Amniotic stem cell (primary cell): Measurements from ENCODE around the gene OR14I1.

Experiments
- DNase-seq: peaks from one replicate; lab custom pipeline; 2025; lab: John Stamatoyannopoulos, UW

OR14I1 gene

GRCh38 chr1:248702714-248703113, at the start of gene OR14I1:
Gene OR14I1 (minus strand): TSS chr1:248702766.
- DNase-seq = no peak

- DNase-seq = no peak
These were observed 49.1 kb upstream of the OR14I1 start for GRCh38 chr1:248751635-248752034.

GRCh38 chr1:248751142-248751541, 48.6 kb upstream of the OR14I1 start:
- DNase-seq = no peak

GRCh38 chr1:248750496-248750895, 47.9 kb upstream of the OR14I1 start:
- DNase-seq = no peak

DNA sequence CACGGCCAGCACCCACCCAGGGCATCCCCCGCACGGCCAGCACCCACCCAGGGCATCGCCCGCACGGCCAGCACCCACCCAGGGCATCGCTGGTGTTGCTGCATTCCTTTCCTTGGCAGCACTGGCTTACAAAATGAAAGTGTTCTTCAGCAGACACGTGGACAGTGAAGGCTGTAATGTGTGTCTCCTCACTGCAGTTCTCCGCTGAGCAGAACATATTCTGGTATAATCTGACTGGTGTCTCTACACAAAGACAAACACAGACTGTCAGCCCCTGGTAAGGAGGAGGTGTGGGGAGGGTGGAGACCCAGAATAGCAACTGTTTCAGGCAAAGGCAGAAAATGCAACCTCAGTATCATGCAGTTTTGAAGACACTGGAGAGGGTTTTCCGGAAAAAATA, 45.6 kb upstream of the OR14I1 start:
- no peak for DNase-seq

DNA sequence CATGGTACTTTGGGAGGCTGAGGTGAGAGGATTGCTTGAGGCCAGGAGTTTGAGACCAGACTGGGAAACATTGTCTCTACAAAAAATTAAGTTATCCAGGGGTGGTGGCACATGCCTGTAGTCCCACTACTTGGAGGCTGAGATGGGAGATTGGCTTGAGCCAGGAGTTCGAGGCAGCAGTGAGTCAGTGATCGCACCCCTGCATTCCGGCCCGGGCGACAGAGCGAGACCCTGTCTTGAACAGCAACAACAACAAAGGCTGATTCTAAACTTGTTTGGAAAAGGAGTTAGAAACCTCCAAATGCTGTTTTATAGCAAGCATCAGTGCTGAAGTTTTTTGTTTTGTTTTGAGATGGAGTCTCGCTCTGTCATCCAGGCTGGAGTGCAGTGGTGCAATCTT, 38.3 kb upstream of the OR14I1 start:
- no peak for DNase-seq

DNA sequence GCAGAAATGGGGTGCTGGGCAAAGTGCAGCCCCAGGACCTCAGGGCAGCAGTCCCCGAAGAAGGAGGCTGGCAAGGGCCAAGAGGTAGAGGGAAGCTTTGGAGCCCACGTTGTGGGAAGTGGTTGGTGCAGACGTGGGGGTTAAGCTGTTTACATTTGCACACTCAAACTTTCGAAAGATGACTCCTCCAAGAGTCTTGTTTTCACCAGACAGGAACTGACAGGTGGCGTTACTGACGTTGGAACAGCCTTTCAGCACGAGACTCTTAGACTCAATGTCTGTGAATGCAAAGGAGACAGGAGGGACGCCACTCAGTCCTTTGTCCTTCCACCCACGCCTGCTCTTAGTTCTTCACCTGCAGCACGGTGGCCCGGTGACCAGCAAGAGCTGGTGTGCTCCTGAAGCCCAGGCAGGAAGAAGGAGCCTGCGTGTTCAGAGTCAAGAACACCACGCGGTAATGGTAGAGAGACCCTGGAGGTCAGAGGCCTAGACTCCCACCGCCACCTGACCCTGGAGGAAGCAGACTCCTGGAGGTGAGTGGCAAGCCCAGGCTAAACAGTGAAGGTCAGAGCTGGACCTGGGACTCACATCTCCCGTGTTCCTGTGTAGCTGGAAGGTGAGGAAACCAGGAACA, 37.1 kb upstream of the OR14I1 start:
- DNase-seq = no peak

GRCh38 chr1:248737457-248737856, 34.9 kb upstream of the OR14I1 start:
- no peak for DNase-seq

DNA sequence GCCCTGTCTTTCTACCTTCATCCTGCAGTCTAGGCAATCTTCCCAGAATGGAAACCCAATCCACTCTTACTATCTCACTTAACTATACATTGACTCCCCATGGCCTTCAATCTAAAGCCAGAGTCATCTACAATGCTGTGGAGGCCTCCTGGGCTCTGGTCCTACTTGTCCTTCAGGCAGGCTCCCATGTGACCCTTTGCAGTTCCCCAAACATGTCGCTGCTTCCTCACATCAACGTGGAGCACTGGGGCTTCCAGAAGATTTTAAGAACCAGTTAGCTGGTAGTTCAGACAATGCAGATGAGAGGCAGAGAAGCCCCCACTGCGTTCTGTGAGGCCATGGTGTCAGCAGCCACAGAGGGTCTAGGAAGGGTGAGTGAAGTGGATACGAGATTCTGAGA, 34.4 kb upstream of the OR14I1 start:
- no peak for DNase-seq

- no peak for DNase-seq
These were observed 31.0 kb upstream of the OR14I1 start for GRCh38 chr1:248733566-248733965.

DNA sequence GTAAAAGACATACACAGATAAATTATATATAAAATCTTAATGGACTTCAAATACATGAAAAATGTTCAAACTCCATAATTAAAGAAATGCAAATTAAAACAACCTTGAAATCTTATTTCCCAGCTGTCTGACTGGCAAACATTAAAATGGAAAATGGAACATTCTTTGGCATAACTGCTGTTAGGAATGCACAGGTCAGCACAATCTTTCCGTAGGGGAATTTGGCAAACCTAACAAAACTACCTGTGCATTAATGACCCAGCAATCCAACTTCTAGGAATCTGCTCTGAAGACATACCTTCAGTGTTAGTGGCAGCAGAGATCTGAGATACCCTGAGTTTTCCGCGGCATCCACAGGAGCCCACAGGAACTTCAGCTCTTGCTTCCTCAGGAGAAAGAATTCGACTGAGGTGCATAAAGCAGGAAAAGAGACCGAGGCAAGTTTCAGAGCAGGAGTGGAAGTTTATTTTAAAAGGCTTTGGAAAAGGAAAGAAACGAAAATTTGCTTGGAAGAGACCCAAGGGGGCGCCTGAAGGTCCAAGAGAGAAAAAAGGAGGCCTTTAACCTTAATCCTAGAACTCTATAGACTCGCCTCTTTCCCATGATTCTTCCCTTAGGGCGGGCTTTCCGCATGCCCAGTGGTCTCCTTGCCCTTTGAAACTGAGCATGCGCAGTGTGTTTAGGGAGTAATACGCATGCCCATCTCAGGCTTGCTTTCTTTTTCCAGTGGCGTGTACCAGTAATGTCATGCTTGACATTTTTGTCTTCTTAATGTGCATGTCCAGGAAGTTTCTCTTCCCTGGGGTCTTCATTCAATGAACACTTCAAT, 28.2 kb upstream of the OR14I1 start:
- no peak for DNase-seq

DNA sequence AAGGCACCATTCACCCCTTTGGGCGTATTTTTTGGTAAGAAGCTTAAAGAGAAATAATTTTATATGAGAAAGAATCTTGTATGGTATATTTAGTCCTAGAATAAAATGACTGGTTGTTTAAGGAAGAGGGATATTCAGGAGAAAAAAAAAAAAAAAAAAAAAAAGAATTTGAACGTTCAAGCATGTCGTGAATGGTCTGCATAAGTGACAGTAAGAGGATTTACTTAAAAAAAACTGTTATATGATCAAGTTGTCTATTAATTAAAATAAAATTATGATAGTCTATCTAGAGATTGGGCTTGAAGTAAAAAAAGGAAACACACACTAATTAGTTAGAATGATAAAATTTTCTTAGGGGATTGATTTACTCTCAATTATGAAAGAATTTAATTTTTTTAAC, 11.7 kb upstream of the OR14I1 start:
- DNase-seq = no peak

- DNase-seq = no peak
These were observed 7.8 kb upstream of the OR14I1 start for GRCh38 chr1:248710305-248710900.

DNA sequence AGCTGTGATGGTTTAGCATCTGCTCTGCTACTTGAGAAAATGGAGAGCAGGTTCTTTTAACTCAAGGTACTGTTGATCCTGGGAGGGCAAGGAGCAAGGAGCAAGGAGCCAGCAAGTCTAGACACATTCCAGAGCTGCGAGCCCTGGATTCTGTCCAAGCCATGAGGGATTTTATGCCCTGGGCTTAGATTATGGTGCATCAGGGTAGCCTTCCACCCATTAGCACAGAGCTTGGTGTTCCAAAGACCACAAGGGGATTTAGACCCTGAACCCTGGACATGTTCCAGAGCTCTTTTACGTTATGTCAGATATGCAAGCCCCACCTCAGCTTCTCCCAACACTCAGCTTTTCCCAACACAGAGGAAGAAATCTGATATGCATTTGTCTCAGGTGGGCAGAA, 2.0 kb upstream of the OR14I1 start:
- DNase-seq = no peak

GRCh38 chr1:248703674-248704073, 1.1 kb upstream of the OR14I1 start:
- DNase-seq = no peak

GRCh38 chr1:248699099-248699498, 3.5 kb downstream of the OR14I1 start:
- DNase-seq = no peak

DNA sequence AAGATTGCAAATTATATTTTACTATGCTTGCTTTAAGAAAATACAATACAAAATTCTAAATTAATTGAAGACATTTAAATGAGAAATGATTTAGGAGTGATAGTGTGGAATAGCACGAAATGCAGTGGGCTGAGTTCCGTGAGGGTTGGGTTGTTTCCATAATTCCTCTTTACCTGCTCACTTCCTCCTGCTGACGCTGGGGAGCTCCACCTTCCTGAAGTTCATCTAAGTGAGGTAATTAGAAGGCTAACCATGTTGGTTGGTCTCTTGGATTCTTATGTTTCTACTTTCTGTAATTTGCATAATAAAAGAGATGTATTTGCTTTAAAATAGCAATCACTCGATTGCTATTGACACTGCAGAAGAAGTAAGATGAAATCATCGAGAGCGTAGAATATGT, 4.7 kb downstream of the OR14I1 start:
- DNase-seq = no peak

DNA sequence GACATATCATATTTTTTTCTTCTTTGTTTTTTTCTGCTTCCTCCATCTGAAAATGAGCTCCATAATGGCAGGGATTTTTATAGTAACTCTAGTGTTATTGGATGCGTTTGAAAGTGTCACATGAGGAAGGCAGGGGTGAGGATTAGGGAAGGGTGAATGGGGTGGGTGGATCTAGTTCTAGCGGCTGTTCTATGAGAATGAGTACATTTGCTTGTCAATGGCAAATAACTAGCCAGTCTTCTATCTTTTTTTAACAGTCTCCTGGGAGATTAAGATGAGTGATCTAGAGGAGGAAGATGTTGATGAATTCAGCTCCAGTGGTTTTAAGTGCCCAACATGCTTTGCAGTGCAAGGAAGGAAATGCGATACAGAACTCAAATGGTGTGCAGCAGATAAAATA, 5.8 kb downstream of the OR14I1 start:
- no peak for DNase-seq

DNA sequence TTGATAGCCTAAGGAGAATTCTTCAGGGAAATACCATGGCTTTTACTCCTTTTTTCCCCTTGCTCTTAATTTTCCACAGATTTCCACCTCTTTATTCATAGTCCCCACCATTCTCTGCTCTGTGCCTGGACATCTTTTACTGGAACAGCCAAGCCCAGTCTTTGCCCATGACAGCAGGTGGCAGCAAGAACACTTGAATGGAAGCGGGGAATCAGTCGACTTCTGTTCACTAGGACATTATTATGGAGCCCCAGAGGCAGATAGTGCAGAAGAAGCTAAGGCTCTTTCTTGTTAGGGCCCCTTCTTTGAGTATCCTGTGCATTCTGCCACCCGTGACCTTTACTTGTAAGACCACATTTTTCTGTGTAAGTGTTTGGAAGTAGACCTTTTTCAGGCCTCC, 6.3 kb downstream of the OR14I1 start:
- no peak for DNase-seq

DNA sequence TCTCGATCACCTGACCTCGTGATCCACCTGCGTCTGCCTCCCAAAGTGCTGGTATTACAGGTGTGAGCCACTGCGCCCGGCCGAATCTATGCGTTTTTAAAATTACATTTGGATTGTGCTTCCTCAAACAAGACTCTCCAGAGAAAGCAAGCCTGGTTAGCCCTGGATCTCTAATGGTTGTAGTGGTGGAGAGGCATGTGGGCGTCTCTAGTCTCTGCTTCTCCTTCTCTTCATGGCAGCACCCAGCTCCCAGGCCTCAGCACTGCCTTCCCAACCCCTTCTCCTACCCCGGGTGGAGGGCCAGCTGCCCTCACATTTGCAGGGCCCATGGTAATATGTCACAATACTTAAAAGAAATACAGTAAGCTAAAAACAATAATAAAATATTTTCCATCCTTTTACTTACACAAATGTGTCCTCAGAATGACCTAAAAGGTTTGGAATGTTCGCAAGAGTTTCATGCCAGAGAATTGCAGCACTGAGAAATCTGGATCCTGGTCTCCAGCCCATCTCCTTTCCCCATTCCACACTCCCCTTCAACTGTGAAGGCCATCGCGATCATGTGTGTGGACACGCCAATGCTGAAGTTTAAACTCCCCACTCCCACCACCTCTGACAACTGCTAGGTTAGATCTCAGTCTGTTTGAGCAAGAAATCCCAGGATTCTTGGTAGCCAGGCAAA, 7.0 kb downstream of the OR14I1 start:
- DNase-seq = no peak

DNA sequence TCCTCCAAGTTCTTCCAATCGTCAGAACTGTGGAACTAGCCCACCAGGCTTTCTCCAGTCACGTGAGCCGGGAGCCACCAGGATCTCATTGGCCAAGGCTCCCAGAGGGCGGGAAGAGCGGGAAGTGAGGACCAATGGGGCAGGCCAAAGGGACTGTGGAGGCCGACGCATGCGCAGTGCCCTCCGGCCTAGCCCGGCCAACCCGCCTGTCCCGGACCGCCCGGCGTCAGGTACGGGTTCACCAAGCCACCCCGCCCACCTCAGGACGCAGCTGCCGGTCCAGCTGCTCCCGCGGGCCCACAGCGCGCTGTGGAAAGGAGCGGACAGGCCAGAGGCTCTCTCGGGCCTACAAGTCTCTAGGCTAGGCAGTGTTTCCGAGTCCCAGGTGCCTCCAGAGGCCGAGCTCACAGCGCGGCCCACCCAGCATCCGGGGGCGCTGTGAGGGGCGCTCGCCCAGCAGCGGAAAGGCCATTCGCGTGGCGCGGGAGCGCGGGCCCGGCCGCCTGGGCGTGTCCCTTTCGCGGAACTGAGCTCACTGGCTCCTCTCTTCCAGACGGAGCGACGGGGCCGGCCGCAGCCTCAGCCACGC, 10.9 kb downstream of the OR14I1 start:
- no peak for DNase-seq

- DNase-seq = no peak
These were observed 13.9 kb downstream of the OR14I1 start for GRCh38 chr1:248688527-248689298.
